Fibroblast of lung (primary cell): ENCODE data around the gene ATP1A2. TPM values are rescaled to one million over a fixed set of nuclear protein-coding genes. Genes with fewer than 3 reads are reported as not detected.
A peak's percentile ranks its signal among the peaks of the same experiment; 100 is the strongest.

Experiments
- DNase-seq, 2 donors: peaks; one replicate each; pipeline versions ENCODE4 v3.0.0 to v3.0.0-alpha.2; 2010; ENCODE audit warnings: low read depth in 2 of 2
- H2AFZ ChIP-seq: 2 replicates; pipeline ENCODE4 v1.5.1; 2012; ENCODE audit warnings: low read length, control low read depth, inconsistent platforms
- H3K27ac ChIP-seq: 2 replicates; pipeline ENCODE4 v1.5.1; 2011; ENCODE audit warnings: low read length, control low read depth; ENCODE audit not compliant: insufficient read depth
- H3K27me3 ChIP-seq: 2 replicates; pipeline ENCODE4 v1.5.1; 2011; ENCODE audit warnings: mild to moderate bottlenecking, low read length; ENCODE audit not compliant: control insufficient read depth, insufficient read depth
- H3K36me3 ChIP-seq: 2 replicates; pipeline ENCODE4 v1.5.1; 2011; ENCODE audit warnings: low read length; ENCODE audit not compliant: control insufficient read depth, insufficient read depth
- H3K4me1 ChIP-seq: 2 replicates; pipeline ENCODE4 v1.5.1; 2011; ENCODE audit warnings: low read length; ENCODE audit not compliant: control insufficient read depth, insufficient read depth; ENCODE audit errors: extremely low read depth
- H3K4me2 ChIP-seq: 2 replicates; pipeline ENCODE4 v1.5.1; 2011; ENCODE audit warnings: low read length, control low read depth; ENCODE audit not compliant: insufficient read depth; ENCODE audit errors: extremely low read depth
- H3K4me3 ChIP-seq, 4 experiments: fragments of 200-600 bp in 1 of 4; sonication (generic) in 1 of 4; replicated peaks in 1 of 4; 2 replicates each; pipeline ENCODE4 v1.5.1; 2011 to 2016; ENCODE audit warnings: low read length in 4 of 4, low read depth in 3 of 4, mild to moderate bottlenecking in 3 of 4, control low read depth in 2 of 4, inconsistent platforms in 1 of 4, mixed read lengths in 1 of 4; ENCODE audit not compliant: insufficient read depth in 1 of 4; ENCODE audit errors: control extremely low read depth in 1 of 4
- H3K79me2 ChIP-seq: 2 replicates; pipeline ENCODE4 v1.5.1; 2012; ENCODE audit warnings: mild to moderate bottlenecking, low read length, inconsistent platforms; ENCODE audit not compliant: control insufficient read depth, insufficient read depth
- H3K9ac ChIP-seq: 2 replicates; pipeline ENCODE4 v1.5.1; 2011; ENCODE audit warnings: mild to moderate bottlenecking, low read length, control low read depth; ENCODE audit not compliant: insufficient read depth
- H3K9me3 ChIP-seq: 2 replicates; pipeline ENCODE4 v1.5.1; 2012; ENCODE audit warnings: low read depth, low read length; ENCODE audit not compliant: control insufficient read depth, insufficient read depth
- H4K20me1 ChIP-seq: 2 replicates; pipeline ENCODE4 v1.5.1; 2011; ENCODE audit warnings: low read length; ENCODE audit not compliant: control insufficient read depth, insufficient read depth; ENCODE audit errors: extremely low read depth
- EZH2 ChIP-seq: IDR thresholded peaks from 2 replicates; pipeline ENCODE4 v1.5.1; 2012; ENCODE audit warnings: low read length, control low read depth, mild to moderate bottlenecking; ENCODE audit errors: missing control alignments
- polyA plus RNA-seq, 2 donors: library from polyadenylated mRNA; depleted of rRNA in 1 of 2; stranded (reverse) in 1 of 2; unstranded in 1 of 2; fragments of >200 nt; gene quantifications; 2 replicates each; pipeline ENCODE4 v1.2.1, GENCODE V29; 2011 to 2012; ENCODE audit warnings: missing spikeins in 1 of 2
- total RNA-seq: library from RNA; depleted of rRNA; stranded (reverse); fragments of >200 nt; gene quantifications from 2 replicates; pipeline ENCODE4 v1.2.1, GENCODE V29; 2014
- TF ChIP-seq, protein P1 (sequence below), 2 donors: IDR thresholded peaks in 1 of 2; conservative IDR thresholded peaks in 1 of 2; 1 replicate in 1 of 2; 2 replicates in 1 of 2; pipeline ENCODE4 v1.5.1; 2011 to 2012; ENCODE audit warnings: low read length in 2 of 2, control low read depth in 1 of 2, inconsistent platforms in 1 of 2, low read depth in 1 of 2, mild to moderate bottlenecking in 1 of 2

Gene ATP1A2
- total and polyA plus RNA-seq, 2 donors (not counting 1 experiment from before 2014, with no cell fraction given): 0.44 to 1.8 TPM

- Histone ChIP-seq H3K27ac (peak within 1 kb of the TSS; percentile 34), H3K9ac (peak within 1 kb of the TSS; percentile 51)
- peak; percentile 73 to 80 for DNase-seq
These were observed 17.4 kb upstream of the ATP1A2 start, which contains the start of gene IGSF8 for GRCh38 chr1:160097911-160098851. Gene IGSF8 (minus strand): TSS chr1:160098619. CDS start chr1:160098472, 147 bp downstream.

GRCh38 chr1:160098852-160099561 lies 16.6 kb upstream of the ATP1A2 start:
- H3K4me2 ChIP-seq: peak overlapping the region; percentile 97
- peaks cover 7% of the 10 kb centered on the region for H3K4me1 ChIP-seq
- DNase-seq: peak; percentile 88 to 91
- TF ChIP-seq, protein P1, sequence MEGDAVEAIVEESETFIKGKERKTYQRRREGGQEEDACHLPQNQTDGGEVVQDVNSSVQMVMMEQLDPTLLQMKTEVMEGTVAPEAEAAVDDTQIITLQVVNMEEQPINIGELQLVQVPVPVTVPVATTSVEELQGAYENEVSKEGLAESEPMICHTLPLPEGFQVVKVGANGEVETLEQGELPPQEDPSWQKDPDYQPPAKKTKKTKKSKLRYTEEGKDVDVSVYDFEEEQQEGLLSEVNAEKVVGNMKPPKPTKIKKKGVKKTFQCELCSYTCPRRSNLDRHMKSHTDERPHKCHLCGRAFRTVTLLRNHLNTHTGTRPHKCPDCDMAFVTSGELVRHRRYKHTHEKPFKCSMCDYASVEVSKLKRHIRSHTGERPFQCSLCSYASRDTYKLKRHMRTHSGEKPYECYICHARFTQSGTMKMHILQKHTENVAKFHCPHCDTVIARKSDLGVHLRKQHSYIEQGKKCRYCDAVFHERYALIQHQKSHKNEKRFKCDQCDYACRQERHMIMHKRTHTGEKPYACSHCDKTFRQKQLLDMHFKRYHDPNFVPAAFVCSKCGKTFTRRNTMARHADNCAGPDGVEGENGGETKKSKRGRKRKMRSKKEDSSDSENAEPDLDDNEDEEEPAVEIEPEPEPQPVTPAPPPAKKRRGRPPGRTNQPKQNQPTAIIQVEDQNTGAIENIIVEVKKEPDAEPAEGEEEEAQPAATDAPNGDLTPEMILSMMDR (conservative IDR thresholded peaks at IDR 0.05 in 1 of 2, IDR thresholded peaks at IDR 0.05 in 1 of 2; ENCODE audit: low read depth in 1 of 2, low read length in 2 of 2): no peak
- no peak for TF ChIP-seq EZH2
- H3K9ac ChIP-seq: peak overlapping the region; percentile 51
- H3K36me3 ChIP-seq: no peaks in the 10 kb centered on the region
- H3K79me2 ChIP-seq: no peaks in the 10 kb centered on the region
- no peaks in the 10 kb centered on the region for H3K9me3 ChIP-seq
- H3K4me3 ChIP-seq: peak overlapping the region; percentile 58 to 73 (median 62)
- peak overlapping the region; percentile 93 for H2AFZ ChIP-seq
- peaks cover 2% of the 10 kb centered on the region for H3K27me3 ChIP-seq
- H4K20me1 ChIP-seq: no peaks in the 10 kb centered on the region
- peak overlapping the region; percentile 34 for H3K27ac ChIP-seq

More at GRCh38 chr1:160097911-160098851, 17.4 kb upstream of the ATP1A2 start, which contains the start of gene IGSF8:
- H3K4me3 ChIP-seq: peak within 1 kb of the TSS; percentile 58 to 73 (median 70)
- TF ChIP-seq EZH2: no peak
- TF ChIP-seq, protein P1 (conservative IDR thresholded peaks at IDR 0.05 in 1 of 2, IDR thresholded peaks at IDR 0.05 in 1 of 2; ENCODE audit: low read depth in 1 of 2, low read length in 2 of 2): no peak
- no peaks in the 10 kb centered on the region for H4K20me1 ChIP-seq
- H3K79me2 ChIP-seq: no peaks in the 10 kb centered on the region
- peak within 1 kb of the TSS; percentile 97 for H3K4me2 ChIP-seq
- H3K36me3 ChIP-seq: no peaks in the 10 kb centered on the region
- H3K9me3 ChIP-seq: no peaks in the 10 kb centered on the region
- peak within 1 kb of the TSS; percentile 93 for H2AFZ ChIP-seq
- peaks cover 2% of the 10 kb centered on the region for H3K27me3 ChIP-seq
- H3K4me1 ChIP-seq: peaks cover 7% of the 10 kb centered on the region
